GM19468 (cell line): ENCODE data around the gene LENG8.
A peak's percentile ranks its signal among the peaks of the same experiment; 100 is the strongest.
"Not testable (repeated sequence)": the region's sequence is repeated elsewhere in the genome, so short reads cannot be mapped to it uniquely, and the experiment has no call there.

Experiments
- ATAC-seq: cut with Tn5 transposase; IDR thresholded peaks from one replicate; pipeline ENCODE4 v1.9.1; 2021; ENCODE audit warnings: mild to moderate bottlenecking, moderate library complexity, moderate number of reproducible peaks; ENCODE audit not compliant: unreplicated experiment; ENCODE audit errors: extremely low read depth

The LENG8 gene

DNA sequence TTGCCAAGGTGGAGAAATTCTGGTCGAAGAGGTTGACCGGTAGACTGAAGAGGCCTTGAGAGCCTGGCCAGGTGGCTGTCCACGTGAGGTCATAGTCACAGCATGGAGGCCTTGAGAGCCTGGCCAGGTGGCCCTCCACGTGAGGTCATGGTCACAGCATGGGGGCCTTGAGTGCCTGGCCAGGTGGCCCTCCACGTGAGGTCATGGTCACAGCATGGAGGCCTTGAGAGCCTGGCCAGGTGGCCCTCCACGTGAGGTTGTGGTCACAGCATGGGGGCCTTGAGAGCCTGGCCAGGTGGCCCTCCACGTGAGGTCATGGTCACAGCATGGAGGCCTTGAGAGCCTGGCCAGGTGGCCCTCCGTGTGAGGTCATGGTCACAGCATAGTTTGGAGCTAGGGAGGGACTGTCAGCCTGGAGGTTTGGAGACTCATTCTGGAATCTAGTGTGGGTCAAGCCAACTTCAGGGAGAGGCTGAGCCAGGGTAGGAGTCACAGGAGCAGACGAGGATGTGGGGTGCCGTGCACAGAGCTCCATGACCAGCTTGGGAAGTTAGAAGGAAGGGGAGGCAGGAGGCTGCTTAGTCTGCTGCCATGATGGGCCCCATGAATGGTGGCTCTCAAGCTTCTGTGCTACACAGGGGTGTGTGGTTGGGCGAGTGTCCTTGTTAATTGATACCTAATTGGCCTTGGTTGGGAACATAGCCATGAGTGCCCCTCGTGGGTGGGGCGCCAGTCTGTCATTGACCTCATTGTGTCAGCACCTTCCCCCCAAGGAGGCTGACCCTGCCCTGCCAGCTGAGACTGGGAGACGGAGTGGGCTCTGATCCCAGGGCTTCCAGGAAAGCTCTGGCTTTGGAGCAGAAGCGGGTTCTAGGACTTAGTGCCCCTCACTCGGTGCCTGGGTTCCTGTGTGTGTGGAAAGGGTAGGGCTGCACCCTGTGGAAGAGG, 10.6 kb downstream of the LENG8 start:
- ATAC-seq, result no peak

DNA sequence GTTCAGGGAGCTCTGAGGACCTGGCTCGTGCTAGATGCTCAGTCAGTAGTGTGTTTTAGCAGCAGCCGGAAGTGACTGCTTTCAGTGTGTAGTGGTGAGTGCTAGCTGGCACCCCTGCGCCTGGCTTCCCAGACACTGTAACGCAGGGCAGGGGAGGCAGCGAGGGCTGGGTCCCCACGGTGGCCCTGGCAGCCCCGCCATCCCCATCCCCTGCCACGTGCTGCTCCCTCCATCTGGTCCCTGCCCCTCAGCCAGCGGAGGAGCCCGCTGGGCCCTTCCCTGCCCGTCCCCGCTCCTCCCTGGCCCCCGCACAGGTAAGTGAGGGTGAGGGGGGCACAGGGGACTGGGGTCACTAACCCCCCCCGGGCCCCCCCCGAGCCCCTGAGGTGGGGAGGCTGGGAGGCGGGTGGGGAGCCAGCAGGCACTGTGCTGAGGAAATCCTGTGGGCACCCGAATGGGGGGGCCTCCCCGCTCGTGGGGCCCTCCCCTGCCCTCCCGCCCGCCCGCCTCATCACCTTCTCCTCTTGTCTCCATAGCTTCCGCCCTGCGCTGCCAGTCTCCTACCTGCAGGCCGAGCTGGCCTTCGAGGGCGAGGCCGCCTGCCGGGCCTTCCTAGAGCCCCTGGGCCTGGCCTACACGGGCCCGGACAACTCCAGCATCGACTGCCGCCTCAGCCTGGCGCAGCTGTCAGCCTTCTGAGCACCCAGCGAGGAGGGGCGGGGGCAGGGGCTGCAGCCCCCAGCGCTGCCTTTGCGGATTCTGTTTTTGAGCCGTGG, 11.4 kb downstream of the LENG8 start:
- no peak for ATAC-seq

DNA sequence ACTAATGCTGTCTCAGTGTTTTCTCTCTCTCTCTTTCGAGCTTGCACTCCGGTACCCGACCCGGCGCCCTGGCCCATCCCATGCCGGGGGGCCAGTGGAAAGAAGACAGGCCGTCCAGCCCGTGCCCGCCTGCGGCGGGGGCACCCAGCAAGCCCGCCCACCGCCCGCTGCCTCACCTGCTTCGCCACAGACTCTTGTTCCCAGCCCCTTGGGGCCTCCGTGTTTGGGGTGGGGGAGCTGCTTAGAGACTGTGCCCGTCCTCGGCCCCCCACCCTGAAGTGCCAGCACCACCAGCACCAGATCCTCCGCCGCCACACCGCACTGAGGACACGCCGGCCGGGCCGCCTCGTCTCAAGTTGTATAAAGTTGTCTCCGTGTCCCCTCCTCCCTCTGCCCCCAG, 12.2 kb downstream of the LENG8 start:
- no peak for ATAC-seq

- ATAC-seq, result no peak
Observed at GRCh38 chr19:54461613-54462012, 12.6 kb downstream of the LENG8 start.

DNA sequence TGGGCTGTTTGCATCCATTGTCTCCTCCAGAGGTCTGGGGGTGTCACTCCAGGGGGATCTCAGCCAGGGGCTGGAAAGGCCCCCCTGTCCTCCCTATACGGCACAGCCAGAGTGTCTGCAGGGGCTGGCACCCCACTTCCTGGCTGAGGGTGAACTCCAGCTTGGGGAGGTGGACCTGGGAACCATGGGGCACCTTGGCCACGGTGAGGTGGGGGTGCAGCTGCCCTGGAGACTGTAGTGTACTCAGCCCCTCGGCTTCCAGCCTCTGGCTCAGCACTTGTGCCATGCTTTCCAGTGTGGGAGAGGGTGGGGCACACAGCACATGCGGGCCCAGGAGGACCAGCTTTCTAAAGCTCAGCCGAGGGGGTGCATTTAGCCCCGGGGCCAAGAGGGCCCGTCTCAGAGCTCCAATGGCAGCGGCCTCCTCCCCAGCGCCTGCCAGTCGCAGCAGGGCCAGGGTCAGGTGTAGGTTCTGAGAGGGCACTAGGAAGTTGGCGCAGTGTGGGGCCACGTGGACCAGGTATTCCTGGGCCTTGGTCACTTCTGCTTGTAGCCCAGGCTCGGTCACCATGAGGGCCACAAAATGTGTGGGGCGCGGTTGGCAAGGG, 13.2 kb downstream of the LENG8 start:
- ATAC-seq, result no peak

DNA sequence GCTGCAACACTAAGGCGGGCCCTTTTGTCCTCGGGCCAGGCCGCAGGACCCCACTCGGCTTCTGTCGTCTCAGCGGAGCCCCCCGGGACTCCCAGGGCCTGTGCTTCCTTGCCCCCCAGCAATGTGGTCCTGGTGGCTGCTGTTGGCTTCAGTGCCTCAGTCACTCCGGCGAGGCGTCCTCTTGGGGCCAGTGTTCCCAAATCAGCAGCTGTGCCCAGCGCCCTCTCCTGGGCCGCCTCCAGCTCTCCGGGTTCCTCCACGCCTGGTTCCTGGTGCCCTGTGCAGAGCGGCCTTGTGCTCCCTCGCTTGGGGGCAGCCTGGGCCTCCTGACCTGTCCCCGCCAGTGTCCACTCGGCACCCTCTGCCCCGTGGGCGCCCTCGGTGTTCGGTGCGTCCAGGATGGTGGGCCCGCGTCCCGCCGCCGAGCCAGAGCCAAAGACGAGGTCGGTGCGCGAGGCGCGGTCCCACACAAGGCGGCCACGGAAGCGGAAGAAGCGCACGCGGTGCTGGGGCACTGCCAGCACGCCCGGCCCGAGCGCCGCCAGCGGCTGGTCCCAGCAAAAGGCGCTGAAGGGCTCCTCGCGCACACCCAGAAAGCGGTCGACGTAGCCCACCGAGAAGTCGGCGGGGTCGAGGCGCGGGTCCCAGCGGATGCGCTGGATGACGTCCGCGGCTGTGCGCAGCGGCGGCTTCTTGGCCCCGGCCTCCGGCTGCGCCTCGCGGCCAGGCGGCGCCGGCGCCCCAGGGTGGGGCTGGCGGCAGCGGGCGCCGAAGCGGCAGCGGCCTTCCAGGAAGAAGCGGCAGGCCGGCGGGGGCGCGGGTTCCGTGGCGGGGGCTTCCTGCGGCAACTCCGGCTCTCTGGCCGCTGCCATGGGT, 13.9 kb downstream of the LENG8 start:
- ATAC-seq, result no peak

DNA sequence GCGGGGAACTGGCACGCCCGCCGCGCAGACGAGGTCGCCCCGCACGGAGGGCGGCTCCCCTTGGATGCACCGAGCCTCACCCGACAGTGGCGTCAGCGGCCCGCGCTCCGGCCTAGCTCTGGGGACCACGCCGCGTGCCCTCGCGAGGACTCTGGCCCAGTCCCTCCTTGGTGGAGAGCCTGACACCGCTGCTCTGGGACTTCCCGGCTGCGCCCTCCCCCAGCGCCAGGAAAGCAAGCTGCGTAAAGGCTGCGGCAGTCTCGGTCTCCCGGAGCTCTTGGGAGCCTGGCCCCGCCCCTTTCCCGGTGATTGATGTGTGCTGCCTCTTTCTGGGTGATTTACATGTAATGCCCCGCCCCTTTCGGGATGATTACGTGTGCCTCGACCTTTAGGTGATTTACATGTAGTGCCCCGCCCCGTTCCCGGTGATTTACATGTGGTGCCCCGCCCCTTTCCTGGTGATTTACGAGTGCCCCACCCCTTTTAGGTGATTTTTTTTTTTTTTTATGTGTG, 14.6 kb downstream of the LENG8 start, which contains the start of gene LENG9:
Gene LENG9 (minus strand): TSS at position 248 of the 513 bp plus-strand sequence. CDS start 252 bp downstream, outside the sequence.
- peak; percentile 23 for ATAC-seq

- ATAC-seq, result peak; percentile 43
Observed at GRCh38 chr19:54464044-54464629, 15.1 kb downstream of the LENG8 start.

DNA sequence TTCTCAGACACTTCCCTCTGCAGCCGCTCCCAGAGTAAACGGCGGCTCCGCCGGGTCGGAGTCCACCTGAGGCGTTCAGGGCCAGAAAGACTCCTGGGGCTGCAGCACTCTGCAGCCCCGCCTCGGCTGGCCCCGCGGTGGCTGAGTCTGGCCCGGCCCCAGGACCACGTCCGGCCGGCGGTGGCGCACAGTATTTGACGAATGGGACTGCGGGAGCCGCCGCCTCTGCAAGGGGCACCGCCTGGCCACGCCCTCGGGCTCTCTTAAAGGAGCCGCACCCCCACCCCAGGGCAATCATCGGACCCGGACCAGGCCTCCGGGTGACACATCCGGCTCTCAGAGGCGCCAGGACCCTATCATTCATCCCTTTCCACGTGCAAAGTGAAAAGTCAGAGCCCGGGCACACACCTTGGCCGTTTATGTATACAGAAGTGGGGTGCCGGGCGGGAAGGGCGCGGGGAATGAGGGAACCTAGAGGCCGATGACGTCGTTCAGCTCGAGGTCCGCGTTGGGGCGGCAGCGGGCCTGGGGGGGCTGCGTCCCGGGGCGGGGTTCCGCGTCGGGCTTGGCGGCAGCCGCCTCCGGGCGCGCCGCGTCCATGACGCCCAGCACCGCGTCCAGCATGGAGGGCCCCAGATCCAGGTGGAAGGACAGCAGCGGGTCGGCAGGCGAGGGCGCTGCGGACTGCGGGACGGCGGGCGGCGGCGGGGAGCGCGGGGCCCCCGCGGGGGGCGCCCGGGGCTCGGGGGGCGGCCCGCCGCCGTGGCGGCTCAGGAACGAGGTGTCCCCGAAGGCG, 15.8 kb downstream of the LENG8 start:
- ATAC-seq, result peak; percentile 22

DNA sequence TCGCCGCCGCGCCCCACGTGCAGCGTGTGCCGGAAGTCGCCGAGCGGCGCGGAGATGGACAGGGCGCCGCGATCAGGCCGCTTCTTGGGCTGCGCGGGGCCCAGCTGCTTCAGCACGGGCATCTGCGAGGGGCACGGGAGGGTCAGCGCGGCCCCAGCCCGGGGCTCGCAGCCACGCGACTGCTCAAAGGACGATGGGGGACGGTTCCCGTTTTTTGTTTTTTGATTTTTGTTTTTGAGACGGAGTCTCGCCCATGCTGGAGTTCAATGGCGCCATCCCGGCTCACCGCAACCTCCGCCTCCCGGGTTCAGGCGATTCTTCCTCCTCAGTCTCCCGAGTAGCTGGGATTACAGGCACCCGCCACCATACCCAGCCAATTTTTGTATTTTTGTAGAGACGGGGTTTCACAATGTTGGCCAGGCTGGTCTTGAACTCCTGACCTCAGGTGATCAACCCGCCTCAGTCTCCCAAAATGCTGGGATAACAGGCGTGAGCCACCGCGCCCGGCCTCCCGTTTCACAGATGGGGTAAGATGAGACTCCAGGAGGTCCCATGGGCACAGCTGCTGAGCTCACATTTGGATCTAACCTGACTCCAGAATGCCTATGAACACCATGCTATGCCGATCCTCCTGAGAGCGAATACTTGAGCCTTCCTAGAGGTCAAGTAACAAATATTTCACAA, 16.6 kb downstream of the LENG8 start:
- ATAC-seq, result no peak

- ATAC-seq, result not testable (repeated sequence)
Observed at GRCh38 chr19:54466110-54466480, 17.1 kb downstream of the LENG8 start.

GRCh38 chr19:54469496-54469934, 20.5 kb downstream of the LENG8 start:
- no peak for ATAC-seq

DNA sequence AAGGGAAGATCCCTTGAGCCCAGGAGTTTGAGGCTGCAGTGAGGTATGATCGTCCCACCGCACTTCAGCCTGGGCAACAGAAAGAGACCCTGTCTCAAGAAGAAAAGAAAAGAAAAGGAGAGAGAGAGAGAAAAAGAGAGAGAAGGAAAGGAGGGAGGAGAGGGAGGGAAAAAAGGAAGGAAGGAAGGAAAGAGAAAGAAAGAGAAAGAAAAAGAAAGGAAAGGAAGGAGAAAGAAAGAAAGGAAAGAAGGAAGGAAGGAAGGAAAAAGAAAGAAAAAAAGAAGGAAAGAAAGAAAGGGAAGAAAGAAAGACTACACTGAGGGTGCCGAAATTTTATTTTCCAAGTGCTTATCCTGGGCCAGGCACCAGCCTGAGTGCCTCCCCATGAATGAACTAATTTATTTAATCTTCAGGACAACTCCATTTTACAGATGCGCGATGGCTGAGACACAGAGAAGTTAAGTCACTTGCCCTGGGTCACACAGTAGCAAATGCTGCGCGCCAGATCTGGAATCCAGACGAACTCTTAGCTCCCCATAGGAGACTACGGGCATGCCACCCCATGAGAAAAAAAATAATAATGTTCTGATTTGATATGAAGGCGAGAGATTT, 21.4 kb downstream of the LENG8 start:
- ATAC-seq, result no peak

DNA sequence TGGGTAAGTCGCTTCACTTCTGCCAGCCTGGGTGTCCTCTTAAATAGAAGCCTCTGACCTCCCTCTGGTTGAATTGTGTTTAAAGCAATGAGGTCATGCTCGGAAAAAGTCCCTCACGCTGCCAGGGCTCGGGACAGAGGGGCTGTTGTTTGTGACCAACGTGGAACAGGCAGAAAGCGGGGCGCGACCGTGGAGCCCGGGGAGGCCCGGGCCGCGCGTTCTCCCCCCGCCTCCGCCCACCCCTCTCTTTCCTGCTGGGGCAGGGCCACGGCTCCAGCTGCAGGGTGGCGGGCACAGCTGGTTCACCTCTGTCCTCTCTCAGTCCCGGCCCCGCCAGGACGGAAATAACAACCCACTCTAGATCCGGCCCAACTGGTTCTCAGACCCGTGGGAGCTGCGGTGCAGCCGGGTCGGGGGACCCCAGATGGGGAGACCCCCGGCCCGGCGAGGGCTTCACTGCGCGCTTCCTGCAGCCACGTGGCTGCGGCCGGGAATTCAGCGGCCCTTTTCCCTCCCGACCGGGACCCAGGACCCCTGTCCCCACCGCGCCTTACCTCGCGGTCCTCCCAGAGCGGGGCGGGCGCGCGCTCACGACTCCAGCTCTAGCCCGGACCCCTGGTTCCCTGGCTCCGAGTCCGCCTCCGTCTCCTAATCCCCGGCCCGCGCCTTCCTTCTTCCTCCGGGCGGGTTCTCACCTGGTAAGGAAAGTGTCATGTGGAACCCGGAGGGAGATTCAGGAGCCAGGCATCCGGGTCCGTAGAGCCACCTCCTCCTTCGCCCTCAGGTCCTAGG, 22.2 kb downstream of the LENG8 start:
- ATAC-seq, result no peak

DNA sequence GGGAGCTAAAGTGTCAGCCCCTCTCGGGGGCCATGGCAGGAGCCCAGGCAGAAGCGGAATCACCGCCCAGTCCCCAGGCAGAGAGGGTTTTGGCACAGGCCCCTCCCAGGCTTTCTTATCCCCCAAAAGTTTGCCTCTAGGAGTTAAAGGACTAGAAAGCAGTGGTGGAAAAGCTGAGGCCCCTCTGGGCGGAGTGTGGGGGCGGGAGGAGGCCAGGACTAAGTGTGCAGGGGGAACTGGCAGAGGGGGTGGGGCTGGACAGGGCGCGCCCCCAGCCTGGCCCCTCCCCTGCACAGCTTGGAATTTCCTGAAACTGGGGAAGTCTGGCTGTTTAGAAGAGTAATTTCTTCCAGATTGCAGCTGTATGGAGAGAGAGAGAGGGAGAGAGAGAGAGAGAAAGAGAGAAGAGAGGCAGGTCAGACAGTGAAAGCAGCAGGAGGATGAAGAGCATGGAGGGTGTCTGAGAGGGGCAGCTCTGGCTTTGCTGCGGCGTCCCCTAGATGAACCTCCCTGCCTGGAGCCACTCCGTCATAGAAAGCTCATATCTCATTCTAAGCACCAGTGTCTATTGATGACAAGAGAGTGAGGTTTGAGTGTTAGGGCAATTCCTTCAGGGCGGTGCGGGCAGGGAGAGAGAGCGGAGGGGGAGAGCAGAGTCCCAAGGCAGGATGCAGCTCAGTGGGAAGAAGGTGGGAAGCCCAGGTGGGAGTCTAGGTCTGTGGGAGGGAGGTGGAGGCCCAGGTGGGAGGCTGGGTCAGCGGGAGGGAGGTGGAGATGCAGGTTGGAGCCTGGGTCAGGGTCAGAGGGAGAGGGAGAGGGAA, 24.3 kb downstream of the LENG8 start, which contains the start of gene CDC42EP5:
Gene CDC42EP5 (minus strand): TSS at position 226 of the 821 bp plus-strand sequence. CDS start 7,749 bp downstream, outside the sequence.
- no peak for ATAC-seq
